ENCODE results near the gene SART1.

GRCh38 chr11:65945430-65945911 lies 16.1 kb upstream of the SART1 start, which contains the start of gene TSGA10IP:
- TF ChIP-seq CTCF (IDR thresholded peaks at IDR 0.05; ENCODE audit: low read length) (no peak), EZH2 (IDR thresholded peaks at IDR 0.05; ENCODE audit: borderline replicate concordance, low read length) (no peak)

Data from OCI-LY1 (cell line).